NCI-H2107 treated with DMSO at 0.1 percent for 48 hours (cell line): ENCODE measurements around the gene ANKS4B.
"Not testable (repeated sequence)": the region's sequence is repeated elsewhere in the genome, so short reads cannot be mapped to it uniquely, and the experiment has no call there.

Experiments used
- DNase-seq: peaks from one replicate; lab custom pipeline; 2025; ENCODE audit not compliant: unreplicated experiment; lab: John Stamatoyannopoulos, UW

The ANKS4B gene

GRCh38 chr16:21233521-21234150 is at the start of gene ANKS4B:
Gene ANKS4B, plus strand, starts transcription at chr16:21233699. Its CDS starts 39 bp downstream, at chr16:21233738.
- no peak for DNase-seq

GRCh38 chr16:21183995-21184394 is 49.5 kb upstream of the ANKS4B start:
- no peak for DNase-seq

- DNase-seq, result no peak
Observed at GRCh38 chr16:21184834-21185233, 48.7 kb upstream of the ANKS4B start.

GRCh38 chr16:21185659-21186325 is 47.7 kb upstream of the ANKS4B start:
- DNase-seq, result no peak

GRCh38 chr16:21186326-21186691 is 47.2 kb upstream of the ANKS4B start:
- DNase-seq, result no peak

- no peak for DNase-seq
Observed at GRCh38 chr16:21189311-21189710, 44.2 kb upstream of the ANKS4B start.

GRCh38 chr16:21190013-21190412 is 43.5 kb upstream of the ANKS4B start:
- DNase-seq, result no peak

- DNase-seq, result no peak
Observed at GRCh38 chr16:21190599-21190998, 42.9 kb upstream of the ANKS4B start.

- no peak for DNase-seq
Observed at GRCh38 chr16:21192991-21193390, 40.5 kb upstream of the ANKS4B start.

- no peak for DNase-seq
Observed at GRCh38 chr16:21194771-21195301, 38.7 kb upstream of the ANKS4B start.

GRCh38 chr16:21195330-21195729 is 38.2 kb upstream of the ANKS4B start:
- DNase-seq, result not testable (repeated sequence)

- no peak for DNase-seq
Observed at GRCh38 chr16:21197112-21197511, 36.4 kb upstream of the ANKS4B start.

GRCh38 chr16:21197621-21198020 is 35.9 kb upstream of the ANKS4B start:
- no peak for DNase-seq

GRCh38 chr16:21199607-21200218 is 33.8 kb upstream of the ANKS4B start:
- no peak for DNase-seq

- DNase-seq, result no peak
Observed at GRCh38 chr16:21203155-21203797, 30.2 kb upstream of the ANKS4B start.

GRCh38 chr16:21205303-21205702 is 28.2 kb upstream of the ANKS4B start:
- no peak for DNase-seq

GRCh38 chr16:21206550-21206949 is 26.9 kb upstream of the ANKS4B start:
- no peak for DNase-seq

- DNase-seq, result no peak
Observed at GRCh38 chr16:21208446-21209230, 24.9 kb upstream of the ANKS4B start.

- DNase-seq, result no peak
Observed at GRCh38 chr16:21211486-21211885, 22.0 kb upstream of the ANKS4B start, which contains the start of gene ZP2. Gene ZP2, minus strand, starts transcription at chr16:21211574. Its CDS starts 27 bp downstream, at chr16:21211547.

- DNase-seq, result no peak
Observed at GRCh38 chr16:21214086-21214485, 19.4 kb upstream of the ANKS4B start.

GRCh38 chr16:21217121-21217520 is 16.4 kb upstream of the ANKS4B start:
- no peak for DNase-seq
